Measurements from ENCODE around the gene PCDH1. TPM values are rescaled to one million over a fixed set of nuclear protein-coding genes. Genes with fewer than 3 reads are reported as not detected.

Gene PCDH1
- total RNA-seq, 1 donor: 0.43 TPM

DNA sequence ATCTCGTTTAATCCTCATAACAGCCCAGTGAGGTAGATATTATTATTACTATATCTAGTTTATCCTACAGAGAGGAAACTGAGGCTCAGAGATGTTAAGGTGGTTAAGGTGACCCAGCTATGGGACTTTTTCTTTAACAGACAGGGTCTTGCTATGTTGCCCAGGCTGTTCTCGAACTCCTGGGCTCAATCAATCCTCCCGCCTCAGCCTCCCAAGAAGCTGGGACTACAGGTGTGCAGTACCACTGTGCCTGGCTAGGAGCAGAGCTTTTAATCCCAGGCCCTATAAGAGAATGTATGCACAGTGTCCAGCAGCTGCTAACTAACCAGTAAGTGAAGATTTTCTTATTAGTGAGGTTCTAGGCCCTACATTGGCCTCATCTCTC is 62.4 kb downstream of the PCDH1 start:
- DNase-seq (ENCODE audit: low read depth): no peak
- no peak overlapping the region for H3K4me3 ChIP-seq (ENCODE audit: low read depth, low read length)
- TF ChIP-seq, protein P1, sequence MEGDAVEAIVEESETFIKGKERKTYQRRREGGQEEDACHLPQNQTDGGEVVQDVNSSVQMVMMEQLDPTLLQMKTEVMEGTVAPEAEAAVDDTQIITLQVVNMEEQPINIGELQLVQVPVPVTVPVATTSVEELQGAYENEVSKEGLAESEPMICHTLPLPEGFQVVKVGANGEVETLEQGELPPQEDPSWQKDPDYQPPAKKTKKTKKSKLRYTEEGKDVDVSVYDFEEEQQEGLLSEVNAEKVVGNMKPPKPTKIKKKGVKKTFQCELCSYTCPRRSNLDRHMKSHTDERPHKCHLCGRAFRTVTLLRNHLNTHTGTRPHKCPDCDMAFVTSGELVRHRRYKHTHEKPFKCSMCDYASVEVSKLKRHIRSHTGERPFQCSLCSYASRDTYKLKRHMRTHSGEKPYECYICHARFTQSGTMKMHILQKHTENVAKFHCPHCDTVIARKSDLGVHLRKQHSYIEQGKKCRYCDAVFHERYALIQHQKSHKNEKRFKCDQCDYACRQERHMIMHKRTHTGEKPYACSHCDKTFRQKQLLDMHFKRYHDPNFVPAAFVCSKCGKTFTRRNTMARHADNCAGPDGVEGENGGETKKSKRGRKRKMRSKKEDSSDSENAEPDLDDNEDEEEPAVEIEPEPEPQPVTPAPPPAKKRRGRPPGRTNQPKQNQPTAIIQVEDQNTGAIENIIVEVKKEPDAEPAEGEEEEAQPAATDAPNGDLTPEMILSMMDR (IDR thresholded peaks at IDR 0.05; ENCODE audit: insufficient read depth, low read depth, low read length): no peak

GRCh38 chr5:141815051-141815795 is 63.0 kb downstream of the PCDH1 start:
- no peak overlapping the region for H3K4me3 ChIP-seq (ENCODE audit: low read depth, low read length)
- DNase-seq (ENCODE audit: low read depth): no peak
- TF ChIP-seq, protein P1 (IDR thresholded peaks at IDR 0.05; ENCODE audit: insufficient read depth, low read depth, low read length): no peak

DNA sequence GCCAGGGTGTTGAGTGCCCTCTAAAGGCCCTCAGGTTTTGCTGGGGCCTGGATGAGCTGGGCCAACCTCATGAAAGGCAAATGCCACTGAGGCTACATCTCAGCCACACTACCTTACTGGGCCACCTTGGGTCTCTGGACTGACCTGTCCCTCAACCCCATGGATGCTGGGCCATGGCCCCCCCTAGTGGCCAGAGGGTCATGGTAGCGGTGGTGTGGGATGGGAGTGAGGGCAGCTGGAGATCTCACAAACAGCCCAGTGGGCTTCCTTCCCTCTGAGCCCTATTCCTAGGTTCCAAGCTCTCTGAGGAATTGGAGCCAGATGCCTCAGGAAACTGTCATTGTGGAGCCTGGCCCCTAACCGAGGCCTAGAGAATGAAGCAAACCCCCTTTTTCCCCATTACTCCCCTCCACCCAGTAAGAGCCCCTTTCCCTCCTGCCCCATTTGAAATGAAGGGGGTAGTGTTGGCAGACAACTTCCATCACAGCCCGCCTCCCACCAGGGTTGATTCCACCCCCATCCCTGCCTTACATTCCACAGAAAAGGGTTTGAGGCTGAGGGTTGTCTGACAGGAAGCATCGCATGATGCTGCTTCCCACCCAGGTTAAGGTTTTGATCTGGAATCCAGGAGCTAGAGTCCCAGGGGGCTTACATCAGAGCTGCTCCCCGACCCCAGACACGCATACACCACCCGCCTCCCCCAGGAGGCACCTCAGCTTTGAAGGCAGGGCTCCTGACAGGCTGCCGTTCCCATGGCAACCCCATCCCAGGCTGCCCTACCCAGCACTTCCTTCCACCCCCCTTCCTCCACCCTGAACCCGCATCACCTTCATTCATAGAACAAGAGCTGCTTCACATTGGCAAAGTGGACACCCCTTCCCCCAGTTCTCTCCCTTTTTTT is 63.9 kb downstream of the PCDH1 start:
- DNase-seq (ENCODE audit: low read depth): peak; percentile 11
- no peak overlapping the region for H3K4me3 ChIP-seq (ENCODE audit: low read depth, low read length)
- TF ChIP-seq, protein P1 (IDR thresholded peaks at IDR 0.05; ENCODE audit: insufficient read depth, low read depth, low read length): peak; percentile 73

DNA sequence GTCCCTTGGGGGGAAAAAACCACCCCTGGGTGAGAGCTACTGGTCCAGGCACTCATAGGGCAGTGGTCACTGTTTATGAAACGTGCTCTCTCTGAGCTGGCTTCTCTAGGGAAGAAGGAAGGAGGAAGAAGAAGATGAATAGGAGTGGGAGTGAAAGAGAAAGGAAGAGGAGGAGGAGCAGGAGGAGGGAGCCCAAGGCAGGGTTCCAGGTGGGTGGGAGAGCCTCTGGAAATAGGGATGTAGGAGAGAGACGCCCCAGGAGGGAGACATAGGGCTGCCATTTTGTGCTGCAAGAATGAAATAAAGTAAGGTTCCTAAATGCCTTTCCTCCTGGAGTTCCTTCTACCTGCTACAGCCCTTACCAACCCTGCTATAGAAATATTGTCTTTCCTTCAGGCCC is 65.7 kb downstream of the PCDH1 start:
- DNase-seq (ENCODE audit: low read depth): no peak
- H3K4me3 ChIP-seq (ENCODE audit: low read depth, low read length): no peak overlapping the region
- TF ChIP-seq, protein P1 (IDR thresholded peaks at IDR 0.05; ENCODE audit: insufficient read depth, low read depth, low read length): no peak

DNA sequence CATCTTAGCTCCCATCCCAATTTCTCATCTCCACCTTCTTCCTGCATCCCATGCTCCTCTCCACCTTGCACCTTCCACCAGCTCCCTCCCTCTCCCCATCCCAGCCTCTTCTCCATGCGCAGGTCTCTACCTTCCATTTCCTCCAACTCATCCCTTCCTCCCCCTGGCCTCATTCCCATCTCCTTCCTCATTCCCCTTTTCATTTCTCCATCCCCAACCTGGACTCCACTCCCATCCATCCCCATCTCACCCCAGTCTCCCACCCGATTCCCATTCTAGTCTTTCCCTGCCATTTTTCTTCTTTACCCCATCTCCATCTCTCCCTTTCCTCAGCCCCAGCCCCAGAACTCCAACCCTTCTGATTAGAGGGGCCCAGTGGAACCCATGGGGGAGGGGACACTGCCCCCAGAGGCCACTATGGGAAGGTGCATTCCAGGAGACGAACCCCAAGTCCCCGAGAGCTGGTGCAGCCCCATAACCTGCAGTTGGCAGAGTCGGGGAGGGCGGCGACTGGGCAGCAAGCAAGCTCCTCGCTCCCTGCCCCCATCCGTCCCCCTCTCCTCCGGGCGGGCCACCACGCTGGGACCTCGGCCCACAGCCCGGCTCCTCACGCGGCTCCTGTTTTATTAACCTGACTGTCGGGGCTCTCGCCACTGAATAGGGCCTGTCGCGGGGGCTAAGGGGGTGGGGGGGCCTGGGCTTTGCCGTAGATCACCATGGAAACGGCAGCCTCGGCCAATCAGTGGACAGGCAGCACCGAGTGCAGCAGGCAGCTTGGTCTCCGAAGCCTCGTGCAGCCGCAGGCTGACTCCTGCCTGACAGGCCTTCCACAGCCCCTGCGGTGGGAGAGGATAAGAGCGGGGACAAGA is 66.7 kb downstream of the PCDH1 start:
- no peak overlapping the region for H3K4me3 ChIP-seq (ENCODE audit: low read depth, low read length)
- no peak for DNase-seq (ENCODE audit: low read depth)
- TF ChIP-seq, protein P1 (IDR thresholded peaks at IDR 0.05; ENCODE audit: insufficient read depth, low read depth, low read length): peak; percentile 65

- no peak overlapping the region for H3K4me3 ChIP-seq (ENCODE audit: low read depth, low read length)
- no peak for DNase-seq (ENCODE audit: low read depth)
- TF ChIP-seq, protein P1 (IDR thresholded peaks at IDR 0.05; ENCODE audit: insufficient read depth, low read depth, low read length): no peak
Observed at GRCh38 chr5:141810702-141811101, 67.5 kb downstream of the PCDH1 start.
